Activated naive CD8-positive, alpha-beta T cell treated with anti-CD3 and anti-CD28 coated beads, Interleukin-2, amount 50 U/mL, for 24 hours (primary cell): ENCODE results near the gene TP73.
A peak's percentile ranks its signal among the peaks of the same experiment; 100 is the strongest.
"Not testable (repeated sequence)": the region's sequence is repeated elsewhere in the genome, so short reads cannot be mapped to it uniquely, and the experiment has no call there.

Source experiments
- ATAC-seq: fragments of 150-1000 bp; cut with Tn5 transposase; one replicate; pipeline ENCODE4 v1.10.0; 2021
- DNase-seq: peaks from one replicate; pipeline ENCODE4 v3.0.0; 2021
- H3K27ac Mint-ChIP-seq: one replicate; pipeline ENCODE4 v1.8.0; 2021; ENCODE audit warnings: mild to moderate bottlenecking, mixed read lengths
- H3K27me3 Mint-ChIP-seq: one replicate; pipeline ENCODE4 v1.8.0; 2021; ENCODE audit warnings: mixed read lengths
- H3K36me3 Mint-ChIP-seq: one replicate; pipeline ENCODE4 v1.8.0; 2021; ENCODE audit warnings: low read depth, mixed read lengths
- H3K4me1 Mint-ChIP-seq: one replicate; pipeline ENCODE4 v1.8.0; 2021; ENCODE audit warnings: mixed read lengths
- H3K4me3 Mint-ChIP-seq: one replicate; pipeline ENCODE4 v1.8.0; 2021; ENCODE audit warnings: mild to moderate bottlenecking, moderate library complexity, mixed read lengths
- H3K9me3 Mint-ChIP-seq: one replicate; pipeline ENCODE4 v1.8.0; 2021; ENCODE audit warnings: mixed read lengths

Gene TP73

DNA sequence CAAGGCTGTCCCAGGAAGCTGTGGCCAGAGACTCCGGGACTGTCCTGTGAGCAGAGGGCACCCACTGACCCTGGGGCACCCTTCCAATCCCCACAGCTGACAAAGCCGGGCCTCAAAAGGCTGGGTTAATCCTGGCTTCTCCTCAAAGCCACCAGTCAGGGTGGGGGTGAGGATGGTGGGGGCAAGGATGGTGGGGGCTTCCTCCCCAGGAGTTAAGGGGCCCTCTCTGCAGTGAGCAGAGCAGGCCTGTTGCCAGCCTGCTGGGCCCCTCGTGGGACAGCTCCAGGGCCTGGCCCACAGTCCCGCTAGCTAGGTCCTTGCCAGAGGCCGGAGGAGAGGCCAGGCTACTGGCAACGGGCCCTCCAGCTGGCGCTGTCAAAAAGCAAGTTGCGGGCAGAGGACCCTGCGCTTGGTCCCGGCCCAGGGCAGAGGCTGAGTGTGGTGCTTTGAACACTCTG, 62.0 kb downstream of the TP73 start:
- no peaks in the 10 kb centered on the region for H3K9me3 Mint-ChIP-seq
- ATAC-seq (no peak), DNase-seq (no peak)
- no peaks in the 10 kb centered on the region for H3K36me3 Mint-ChIP-seq
- H3K4me1 Mint-ChIP-seq = no peaks in the 10 kb centered on the region
- H3K27ac Mint-ChIP-seq = no peak overlapping the region
- H3K4me3 Mint-ChIP-seq = no peak overlapping the region
- peaks cover 7% of the 10 kb centered on the region for H3K27me3 Mint-ChIP-seq

DNA sequence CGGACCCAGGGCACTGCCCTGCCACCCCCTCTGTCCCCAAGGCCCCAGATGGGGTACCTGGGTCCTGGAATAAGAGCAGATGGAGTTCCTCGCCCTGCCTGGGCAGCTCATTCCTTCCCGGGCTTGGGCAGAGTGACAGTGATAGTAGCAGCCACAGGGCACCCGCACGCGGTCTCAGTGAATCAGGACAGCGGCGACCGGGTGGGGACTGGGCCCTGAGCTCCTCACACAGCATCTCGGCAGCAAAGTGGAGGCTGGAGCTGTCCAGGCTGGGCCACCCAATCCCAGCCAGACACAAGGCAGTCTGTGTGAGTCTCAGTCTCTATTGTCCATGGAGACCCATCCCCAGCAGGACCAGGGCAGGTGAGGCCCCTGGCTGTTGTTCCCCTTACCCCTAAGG, 62.5 kb downstream of the TP73 start:
- no peaks in the 10 kb centered on the region for H3K36me3 Mint-ChIP-seq
- DNase-seq (no peak), ATAC-seq (no peak)
- no peak overlapping the region for H3K4me3 Mint-ChIP-seq
- H3K27ac Mint-ChIP-seq = no peak overlapping the region
- H3K9me3 Mint-ChIP-seq = no peaks in the 10 kb centered on the region
- H3K4me1 Mint-ChIP-seq = no peaks in the 10 kb centered on the region
- H3K27me3 Mint-ChIP-seq = peaks cover 5% of the 10 kb centered on the region

DNA sequence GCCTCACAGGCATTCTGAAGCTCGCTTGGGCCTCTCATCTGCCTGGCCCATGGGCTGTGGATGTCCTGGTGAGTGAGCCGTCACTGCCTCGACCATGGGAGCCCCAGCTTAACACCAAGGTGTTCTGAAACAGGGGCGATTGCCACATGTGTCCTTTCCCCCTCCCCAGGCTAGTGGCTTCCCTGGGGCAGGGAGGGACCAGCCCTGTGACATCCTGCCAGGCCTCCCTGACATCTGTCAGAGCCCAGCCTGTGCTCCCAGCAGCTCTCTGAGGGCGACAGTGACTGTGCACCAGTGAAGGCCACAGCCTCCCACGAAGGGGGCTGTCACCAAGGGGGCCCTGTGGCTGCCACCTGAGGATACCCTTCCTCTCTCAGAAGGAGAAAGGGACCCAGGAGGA, 64.0 kb downstream of the TP73 start:
- DNase-seq (no peak), ATAC-seq (no peak)
- no peak overlapping the region for H3K4me3 Mint-ChIP-seq
- H3K27ac Mint-ChIP-seq = no peak overlapping the region
- no peaks in the 10 kb centered on the region for H3K27me3 Mint-ChIP-seq
- H3K9me3 Mint-ChIP-seq = no peaks in the 10 kb centered on the region
- H3K36me3 Mint-ChIP-seq = no peaks in the 10 kb centered on the region
- H3K4me1 Mint-ChIP-seq = no peaks in the 10 kb centered on the region

DNA sequence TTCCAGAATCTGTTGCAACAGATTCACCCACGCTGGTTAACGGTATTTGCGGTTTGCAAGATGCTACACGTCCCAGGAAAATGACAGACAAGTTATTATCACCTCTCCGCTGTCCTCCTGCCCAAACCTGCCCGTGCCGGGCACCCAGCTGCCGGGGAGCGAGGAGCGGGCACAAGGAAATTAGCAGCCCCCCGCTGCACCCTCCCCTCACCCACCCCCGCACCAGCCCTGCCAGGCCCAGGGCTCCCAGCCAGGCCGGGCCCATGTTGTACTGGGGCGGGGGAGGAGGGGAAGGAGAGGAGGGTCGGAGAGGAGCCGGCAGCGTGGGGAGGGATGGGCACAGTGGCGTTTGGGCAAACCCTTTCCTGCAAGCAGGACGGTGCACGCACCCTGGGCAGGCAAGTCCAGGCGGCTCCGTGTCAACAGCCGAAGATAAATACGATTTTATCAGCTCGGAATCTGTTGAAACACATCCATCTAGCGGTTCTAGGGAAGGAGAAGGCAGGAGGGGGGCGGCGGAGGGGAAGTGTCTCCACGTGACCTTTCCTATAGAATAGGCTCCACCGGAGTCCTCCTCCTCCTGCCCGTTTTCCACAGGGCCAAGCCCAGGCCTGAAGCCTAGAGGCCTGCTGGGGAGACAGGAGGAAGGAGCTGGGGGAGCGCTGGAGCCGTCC, 64.9 kb downstream of the TP73 start:
- Mint-ChIP-seq H3K27ac (no peak overlapping the region), H3K36me3 (no peaks in the 10 kb centered on the region), H3K4me3 (no peak overlapping the region), H3K27me3 (no peaks in the 10 kb centered on the region), H3K4me1 (no peaks in the 10 kb centered on the region), H3K9me3 (no peaks in the 10 kb centered on the region)
- no peak for DNase-seq
- ATAC-seq = no peak

DNA sequence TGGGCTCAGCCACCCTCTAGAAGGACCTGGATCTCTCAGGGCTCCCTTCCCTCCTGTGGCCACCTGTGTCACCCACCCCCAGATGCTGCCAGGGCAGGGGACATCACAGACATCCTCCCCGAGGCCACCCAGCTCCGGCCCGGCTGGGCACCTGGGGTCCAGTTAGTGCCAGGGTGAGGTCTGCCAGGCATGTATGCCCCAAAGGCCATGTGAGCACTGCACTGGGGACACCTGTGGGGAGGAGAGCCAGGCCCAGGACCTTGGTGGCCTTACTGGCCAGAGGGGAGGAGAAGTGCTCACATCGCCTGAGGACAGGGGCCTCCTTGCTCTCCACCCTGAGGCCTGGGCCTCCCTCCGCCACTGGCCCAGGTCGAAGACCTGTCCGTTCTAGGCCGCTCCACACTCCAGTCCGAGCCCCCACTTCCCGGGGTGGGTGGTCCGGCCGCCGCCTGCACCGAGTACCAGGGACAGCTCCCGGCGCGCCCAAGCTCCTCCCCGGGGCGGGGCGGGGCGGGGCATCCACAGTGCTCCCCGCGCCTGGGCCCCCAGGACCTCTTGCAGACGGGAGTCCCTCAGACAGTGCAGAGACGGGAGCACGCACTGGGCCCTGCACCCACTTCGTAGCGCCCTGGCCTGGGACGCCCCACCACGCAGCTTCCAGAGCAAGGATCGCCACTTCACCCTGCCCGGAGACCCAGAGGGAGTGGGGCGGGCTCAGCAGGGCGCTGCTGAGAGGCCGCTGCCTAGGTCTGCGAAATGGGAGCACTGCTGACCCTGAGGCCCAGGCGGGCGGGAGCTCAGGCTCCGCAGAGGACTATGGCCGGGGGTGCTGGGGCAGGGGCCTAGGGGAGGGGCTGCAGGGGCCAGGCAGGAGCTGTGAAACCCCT, 65.6 kb downstream of the TP73 start:
- no peaks in the 10 kb centered on the region for H3K4me1 Mint-ChIP-seq
- no peaks in the 10 kb centered on the region for H3K36me3 Mint-ChIP-seq
- no peak overlapping the region for H3K4me3 Mint-ChIP-seq
- H3K9me3 Mint-ChIP-seq = no peaks in the 10 kb centered on the region
- no peak overlapping the region for H3K27ac Mint-ChIP-seq
- H3K27me3 Mint-ChIP-seq = no peaks in the 10 kb centered on the region
- no peak for ATAC-seq
- DNase-seq = peak; percentile 31

DNA sequence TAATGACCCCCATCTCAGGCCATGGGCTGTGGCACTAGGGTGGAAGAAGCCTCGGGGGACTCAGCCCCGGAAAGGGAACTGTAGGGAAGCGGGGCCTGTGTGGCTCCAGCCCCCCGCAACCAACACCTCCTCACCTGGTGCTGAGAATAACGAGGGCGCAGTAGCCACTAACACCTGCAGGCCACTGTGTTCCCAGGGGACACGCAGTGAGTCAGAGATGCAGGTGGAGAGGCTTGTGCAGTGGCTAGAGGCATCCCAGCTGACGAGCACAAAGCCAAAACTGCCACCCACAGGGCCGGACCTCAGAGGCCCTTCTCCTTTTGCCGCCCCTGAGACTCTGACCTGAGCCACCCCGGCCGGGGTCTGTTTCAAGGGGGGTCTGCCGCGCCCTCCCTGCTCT, 66.4 kb downstream of the TP73 start:
- H3K9me3 Mint-ChIP-seq = no peaks in the 10 kb centered on the region
- no peaks in the 10 kb centered on the region for H3K36me3 Mint-ChIP-seq
- DNase-seq = no peak
- no peaks in the 10 kb centered on the region for H3K27me3 Mint-ChIP-seq
- no peak for ATAC-seq
- H3K4me3 Mint-ChIP-seq = no peak overlapping the region
- H3K4me1 Mint-ChIP-seq = no peaks in the 10 kb centered on the region
- H3K27ac Mint-ChIP-seq = no peak overlapping the region

DNA sequence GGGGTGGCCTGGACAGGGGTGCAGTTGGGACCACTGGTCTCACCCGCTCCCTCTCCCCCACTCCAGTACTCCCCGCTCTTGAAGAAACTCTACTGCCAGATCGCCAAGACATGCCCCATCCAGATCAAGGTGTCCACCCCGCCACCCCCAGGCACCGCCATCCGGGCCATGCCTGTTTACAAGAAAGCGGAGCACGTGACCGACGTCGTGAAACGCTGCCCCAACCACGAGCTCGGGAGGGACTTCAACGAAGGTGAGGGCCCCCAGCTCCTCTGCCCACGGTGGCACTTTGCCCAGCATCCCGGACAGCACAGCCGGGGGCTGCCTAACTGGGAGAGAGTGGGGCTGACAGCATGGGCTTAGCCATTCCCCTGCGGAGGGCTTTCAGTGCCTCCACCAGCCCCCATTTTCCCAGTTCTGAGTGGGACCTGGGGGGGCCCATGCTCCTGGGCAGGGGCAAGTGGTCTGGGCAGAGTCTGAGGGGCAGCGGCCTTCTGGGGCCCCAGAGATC, 69.7 kb downstream of the TP73 start:
- ATAC-seq (no peak), DNase-seq (no peak)
- Mint-ChIP-seq H3K27me3 (no peaks in the 10 kb centered on the region), H3K9me3 (no peaks in the 10 kb centered on the region), H3K36me3 (no peaks in the 10 kb centered on the region), H3K4me1 (no peaks in the 10 kb centered on the region), H3K27ac (no peak overlapping the region), H3K4me3 (no peak overlapping the region)

DNA sequence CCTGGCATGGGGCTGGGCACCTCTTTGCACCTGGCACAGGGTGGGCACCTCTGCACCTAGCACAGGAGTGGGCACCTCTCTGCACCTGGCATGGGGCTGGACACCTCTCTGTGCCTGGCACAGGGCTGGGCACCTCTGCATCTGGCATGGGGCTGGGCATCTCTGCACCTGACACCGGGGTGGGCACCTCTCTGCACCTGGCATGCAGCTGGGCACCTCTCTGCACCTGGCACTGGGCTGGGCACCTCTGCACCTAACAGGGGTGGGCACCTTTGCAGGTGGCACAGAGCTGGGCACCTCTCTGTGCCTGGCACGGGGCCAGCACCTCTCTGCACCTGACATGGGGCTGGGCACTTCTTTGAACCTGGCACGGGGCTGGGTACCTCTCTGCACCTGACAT, 70.5 kb downstream of the TP73 start:
- H3K27ac Mint-ChIP-seq = no peak overlapping the region
- ATAC-seq = no peak
- no peaks in the 10 kb centered on the region for H3K27me3 Mint-ChIP-seq

DNA sequence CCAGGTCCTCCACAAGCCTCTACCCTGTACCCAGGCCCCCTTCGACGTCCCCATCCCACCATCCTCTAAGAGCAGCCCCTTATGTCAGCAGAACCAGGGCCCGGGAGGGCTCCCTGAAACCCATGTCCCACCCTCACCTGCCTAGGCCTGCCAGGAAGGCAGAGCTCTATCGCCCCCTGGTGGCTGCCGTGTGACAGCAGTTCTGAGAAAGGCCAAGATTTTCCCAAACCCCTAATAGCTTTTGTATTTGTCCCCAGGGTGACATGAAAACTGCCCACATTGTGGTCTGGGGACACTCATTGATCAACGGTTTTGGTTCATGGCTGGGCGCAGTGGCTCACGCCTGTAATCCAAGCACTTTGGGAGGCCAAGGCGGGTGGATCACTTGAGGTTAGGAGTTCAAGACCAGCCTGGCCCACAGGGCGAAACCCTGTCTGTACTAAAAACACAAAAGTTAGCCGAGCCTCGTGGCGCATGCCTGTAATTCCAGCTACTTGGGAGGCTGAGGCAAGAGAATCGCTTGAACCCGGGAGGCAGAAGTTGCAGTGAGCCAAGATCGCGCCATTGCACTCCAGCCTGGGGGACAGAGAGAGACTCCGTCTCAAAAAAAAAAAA, 72.2 kb downstream of the TP73 start:
- not testable (repeated sequence) for H3K36me3 Mint-ChIP-seq, H3K27me3 Mint-ChIP-seq, H3K9me3 Mint-ChIP-seq, H3K4me3 Mint-ChIP-seq, H3K27ac Mint-ChIP-seq, H3K4me1 Mint-ChIP-seq
- DNase-seq = peak; percentile 86
- ATAC-seq = peak; percentile 34

More for the DNA sequence above, 70.5 kb downstream of the TP73 start:
- H3K9me3 Mint-ChIP-seq = no peaks in the 10 kb centered on the region
- no peak overlapping the region for H3K4me3 Mint-ChIP-seq
- H3K4me1 Mint-ChIP-seq = no peaks in the 10 kb centered on the region
- no peak for DNase-seq
- no peaks in the 10 kb centered on the region for H3K36me3 Mint-ChIP-seq

DNA sequence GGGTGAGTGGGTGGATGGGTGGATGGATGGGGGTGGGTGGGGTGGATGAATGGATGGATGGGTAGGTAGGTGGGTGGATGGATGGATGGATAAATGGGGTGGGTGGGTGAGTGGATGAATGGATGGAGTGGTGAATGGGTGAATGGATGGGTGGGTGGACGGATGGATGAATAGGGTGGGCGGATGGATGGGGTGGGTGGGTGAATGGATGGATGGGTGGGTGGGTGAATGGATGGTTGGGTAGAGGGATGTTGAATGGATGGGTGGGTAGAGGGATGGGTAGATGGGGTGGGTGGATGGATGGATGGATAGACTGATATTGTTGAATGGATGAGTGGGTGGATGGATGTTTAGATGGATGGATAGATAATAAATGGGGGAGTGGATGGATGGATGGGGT, 73.0 kb downstream of the TP73 start:
- no peaks in the 10 kb centered on the region for H3K36me3 Mint-ChIP-seq
- no peaks in the 10 kb centered on the region for H3K9me3 Mint-ChIP-seq
- no peaks in the 10 kb centered on the region for H3K27me3 Mint-ChIP-seq
- H3K27ac Mint-ChIP-seq = no peak overlapping the region
- H3K4me1 Mint-ChIP-seq = no peaks in the 10 kb centered on the region
- ATAC-seq (no peak), DNase-seq (no peak)
- no peak overlapping the region for H3K4me3 Mint-ChIP-seq

DNA sequence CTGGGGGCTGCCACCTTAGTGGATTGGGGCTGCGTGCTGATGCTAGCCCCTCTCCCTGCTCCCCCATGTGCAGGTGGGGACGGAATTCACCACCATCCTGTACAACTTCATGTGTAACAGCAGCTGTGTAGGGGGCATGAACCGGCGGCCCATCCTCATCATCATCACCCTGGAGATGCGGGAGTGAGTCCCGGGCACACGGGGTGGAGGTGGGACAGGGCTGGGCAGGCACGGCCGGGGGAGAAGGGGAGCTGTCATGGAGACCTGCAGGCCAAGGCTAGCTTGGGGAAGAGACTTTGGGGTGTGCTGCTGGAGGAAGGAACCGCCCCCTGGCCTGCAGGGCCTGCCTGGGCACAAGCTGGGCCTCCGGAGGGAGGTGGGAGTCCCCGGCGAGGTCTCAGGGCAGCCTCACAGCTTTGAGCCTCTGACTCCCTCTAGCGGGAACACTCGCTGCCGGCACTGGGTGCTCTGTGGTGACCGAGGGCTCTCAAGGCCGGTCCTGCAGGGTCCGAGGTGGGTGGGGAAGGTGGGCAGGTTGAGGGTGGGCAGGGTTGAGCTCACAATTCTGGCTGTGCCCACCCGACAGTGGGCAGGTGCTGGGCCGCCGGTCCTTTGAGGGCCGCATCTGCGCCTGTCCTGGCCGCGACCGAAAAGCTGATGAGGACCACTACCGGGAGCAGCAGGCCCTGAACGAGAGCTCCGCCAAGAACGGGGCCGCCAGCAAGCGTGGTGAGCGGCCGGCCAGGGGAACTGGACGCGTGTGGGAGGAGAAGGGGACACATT, 74.9 kb downstream of the TP73 start:
- ATAC-seq = peak; percentile 38
- H3K9me3 Mint-ChIP-seq = no peaks in the 10 kb centered on the region
- no peak overlapping the region for H3K27ac Mint-ChIP-seq
- H3K36me3 Mint-ChIP-seq = no peaks in the 10 kb centered on the region
- no peak overlapping the region for H3K4me3 Mint-ChIP-seq
- DNase-seq = peak; percentile 19
- no peaks in the 10 kb centered on the region for H3K4me1 Mint-ChIP-seq
- H3K27me3 Mint-ChIP-seq = no peaks in the 10 kb centered on the region

DNA sequence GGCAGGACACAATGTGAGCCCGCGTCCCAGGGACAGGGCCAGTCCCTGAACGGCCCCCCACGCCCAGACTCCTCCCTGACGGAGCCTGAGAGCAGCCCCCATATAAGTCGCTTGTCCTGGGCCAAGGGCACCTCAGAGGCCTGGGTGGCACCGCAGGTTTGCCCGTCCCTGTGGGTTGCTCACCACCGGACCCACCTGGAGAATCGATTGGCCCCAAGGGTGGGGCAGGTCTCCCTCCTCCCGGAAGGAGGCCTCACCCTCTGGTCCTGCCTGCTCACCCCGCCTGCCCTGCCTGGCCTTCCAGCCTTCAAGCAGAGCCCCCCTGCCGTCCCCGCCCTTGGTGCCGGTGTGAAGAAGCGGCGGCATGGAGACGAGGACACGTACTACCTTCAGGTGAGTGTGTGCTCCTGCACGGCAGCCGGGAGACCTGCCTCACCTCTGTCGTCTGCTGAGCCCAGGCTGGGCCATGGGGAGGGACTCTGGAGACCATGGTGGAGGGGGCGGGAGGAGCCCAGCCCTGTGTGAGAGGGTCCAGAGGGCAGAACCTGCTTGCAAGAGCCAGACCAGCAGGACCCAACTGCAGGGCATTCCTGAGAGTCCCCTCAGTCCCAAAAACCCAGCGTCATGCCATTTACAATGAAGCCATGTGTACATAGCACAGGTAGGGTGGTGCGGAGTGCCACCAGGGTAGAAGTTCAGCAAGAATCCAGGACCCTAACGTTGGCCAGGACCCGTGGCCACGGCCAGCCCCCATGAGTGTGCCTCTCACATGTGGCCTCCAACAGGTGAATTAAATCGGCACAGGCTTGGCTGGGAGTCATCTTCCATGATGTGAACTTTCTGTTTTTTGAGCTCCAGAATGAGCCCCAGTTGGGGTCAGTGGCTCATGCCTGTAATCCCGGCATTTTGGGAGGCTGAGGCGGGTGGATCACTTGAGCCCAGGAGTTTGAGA, 75.8 kb downstream of the TP73 start:
- Mint-ChIP-seq H3K36me3 (no peaks in the 10 kb centered on the region), H3K27me3 (no peaks in the 10 kb centered on the region), H3K4me3 (no peak overlapping the region), H3K4me1 (no peaks in the 10 kb centered on the region), H3K27ac (no peak overlapping the region), H3K9me3 (no peaks in the 10 kb centered on the region)
- ATAC-seq (no peak), DNase-seq (no peak)

DNA sequence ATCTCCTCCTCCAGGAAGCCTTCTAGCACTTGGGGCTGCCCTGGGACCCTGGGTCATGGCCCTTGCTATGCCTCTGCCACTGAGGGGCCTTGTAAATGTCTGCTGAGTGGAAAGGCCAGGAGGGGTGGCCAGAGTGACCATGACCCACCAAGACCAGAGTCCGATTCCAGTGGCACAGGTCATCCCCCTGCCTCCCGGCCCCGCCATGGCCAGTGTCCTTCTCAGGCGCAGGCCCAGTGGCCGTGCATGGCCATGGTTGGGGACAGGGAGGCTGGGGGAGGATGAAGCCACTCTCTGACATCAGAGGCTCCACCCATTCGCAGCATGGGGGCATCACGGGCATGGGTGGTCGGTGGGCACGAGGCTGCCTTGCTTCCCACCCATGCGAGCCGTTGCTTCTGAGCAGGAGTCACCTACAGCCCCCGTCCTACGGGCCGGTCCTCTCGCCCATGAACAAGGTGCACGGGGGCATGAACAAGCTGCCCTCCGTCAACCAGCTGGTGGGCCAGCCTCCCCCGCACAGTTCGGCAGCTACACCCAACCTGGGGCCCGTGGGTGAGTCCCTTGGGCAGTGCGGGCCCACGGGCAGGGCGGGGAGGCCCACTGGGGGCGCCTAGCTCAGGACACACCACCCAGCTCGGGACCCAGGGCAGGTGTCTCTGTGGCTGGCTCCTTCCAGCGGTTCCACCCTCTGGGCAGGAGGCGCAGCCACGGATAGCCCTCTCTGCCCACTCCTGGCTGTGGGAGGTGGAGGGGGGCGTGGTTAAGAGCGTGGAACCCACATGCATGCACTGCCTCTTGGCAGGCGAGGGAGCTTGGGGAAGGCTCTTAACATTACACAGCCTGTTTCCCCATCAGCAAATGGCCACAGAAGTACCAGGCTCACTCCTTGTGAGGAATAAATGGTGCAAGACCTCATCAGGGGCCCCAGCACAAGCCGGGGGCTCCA, 77.6 kb downstream of the TP73 start:
- DNase-seq (no peak), ATAC-seq (no peak)
- H3K27ac Mint-ChIP-seq = no peak overlapping the region
- no peaks in the 10 kb centered on the region for H3K36me3 Mint-ChIP-seq
- no peaks in the 10 kb centered on the region for H3K4me1 Mint-ChIP-seq
- H3K4me3 Mint-ChIP-seq = no peak overlapping the region
- no peaks in the 10 kb centered on the region for H3K9me3 Mint-ChIP-seq
- no peaks in the 10 kb centered on the region for H3K27me3 Mint-ChIP-seq
